Chondrocyte (in vitro differentiated cells): ENCODE measurements around the gene PPP1R14C. TPM values are rescaled to one million over a fixed set of nuclear protein-coding genes. Genes with fewer than 3 reads are reported as not detected.

Experiments
- DNase-seq: peaks from one replicate; pipeline ENCODE4 v3.0.0; 2021; ENCODE audit warnings: mixed read lengths, low spot score
- H3K27ac Mint-ChIP-seq: one replicate; pipeline ENCODE4 v1.8.0; 2021; ENCODE audit warnings: mild to moderate bottlenecking, moderate library complexity, mixed read lengths; ENCODE audit not compliant: unreplicated experiment
- H3K27me3 Mint-ChIP-seq: 2 replicates; pipeline ENCODE4 v1.8.0; 2021; ENCODE audit warnings: low read depth, mixed read lengths
- H3K36me3 Mint-ChIP-seq: 2 replicates; pipeline ENCODE4 v1.8.0; 2021; ENCODE audit warnings: low read depth, mixed read lengths
- H3K4me1 Mint-ChIP-seq: 2 replicates; pipeline ENCODE4 v1.8.0; 2021; ENCODE audit warnings: low read depth, mild to moderate bottlenecking, mixed read lengths
- H3K4me3 Mint-ChIP-seq: one replicate; pipeline ENCODE4 v1.8.0; 2021; ENCODE audit warnings: mild to moderate bottlenecking, moderate library complexity, mixed read lengths; ENCODE audit not compliant: unreplicated experiment
- H3K9me3 Mint-ChIP-seq: 2 replicates; pipeline ENCODE4 v1.8.0; 2021; ENCODE audit warnings: low read depth, mixed read lengths
- CTCF ChIP-seq: fragments of 200-600 bp; sonication (generic); IDR thresholded peaks from 2 replicates; pipeline ENCODE4 v1.5.0; 2021; ENCODE audit warnings: antibody characterized with exemption, mild to moderate bottlenecking, moderate library complexity
- total RNA-seq: library from RNA; stranded (reverse); gene quantifications from 3 replicates; pipeline ENCODE4 v1.2.1, GENCODE V29; 2021

The PPP1R14C gene
- total RNA-seq, 1 donor from 2014 or later, result 3.4 TPM

- Mint-ChIP-seq H3K4me3 (no peak overlapping the region), H3K9me3 (peaks cover 9% of the 10 kb centered on the region), H3K27me3 (peaks cover 7% of the 10 kb centered on the region), H3K4me1 (peaks cover 14% of the 10 kb centered on the region), H3K36me3 (no peaks in the 10 kb centered on the region), H3K27ac (no peak overlapping the region)
- TF ChIP-seq CTCF, result no peak
- DNase-seq, result no peak
Measured at GRCh38 chr6:150290429-150290828, 147.6 kb downstream of the PPP1R14C start.

- no peak for DNase-seq
- peaks cover 20% of the 10 kb centered on the region for H3K4me1 Mint-ChIP-seq
- no peaks in the 10 kb centered on the region for H3K36me3 Mint-ChIP-seq
- TF ChIP-seq CTCF, result no peak
- no peak overlapping the region for H3K4me3 Mint-ChIP-seq
- H3K9me3 Mint-ChIP-seq, result peaks cover under 1% of the 10 kb centered on the region
- peaks cover 5% of the 10 kb centered on the region for H3K27me3 Mint-ChIP-seq
- no peak overlapping the region for H3K27ac Mint-ChIP-seq
Measured at GRCh38 chr6:150291968-150292710, 149.3 kb downstream of the PPP1R14C start.

GRCh38 chr6:150293019-150293418 lies 150.2 kb downstream of the PPP1R14C start:
- no peak for TF ChIP-seq CTCF
- Mint-ChIP-seq H3K4me1 (peaks cover 29% of the 10 kb centered on the region), H3K4me3 (no peak overlapping the region), H3K27me3 (peaks cover 5% of the 10 kb centered on the region), H3K36me3 (peaks cover 3% of the 10 kb centered on the region), H3K27ac (peak overlapping the region; percentile 77), H3K9me3 (peaks cover 6% of the 10 kb centered on the region)
- DNase-seq, result no peak

GRCh38 chr6:150293423-150294173 lies 150.8 kb downstream of the PPP1R14C start:
- peaks cover 5% of the 10 kb centered on the region for H3K27me3 Mint-ChIP-seq
- H3K4me1 Mint-ChIP-seq, result peaks cover 32% of the 10 kb centered on the region
- H3K27ac Mint-ChIP-seq, result peak overlapping the region; percentile 77
- H3K36me3 Mint-ChIP-seq, result peaks cover 3% of the 10 kb centered on the region
- H3K4me3 Mint-ChIP-seq, result no peak overlapping the region
- no peak for TF ChIP-seq CTCF
- H3K9me3 Mint-ChIP-seq, result peaks cover 6% of the 10 kb centered on the region
- no peak for DNase-seq

GRCh38 chr6:150296890-150297289 lies 154.0 kb downstream of the PPP1R14C start:
- TF ChIP-seq CTCF, result no peak
- Mint-ChIP-seq H3K9me3 (peaks cover 6% of the 10 kb centered on the region), H3K27me3 (no peaks in the 10 kb centered on the region), H3K27ac (peak overlapping the region; percentile 97), H3K4me3 (no peak overlapping the region), H3K4me1 (peaks cover 36% of the 10 kb centered on the region), H3K36me3 (peaks cover 3% of the 10 kb centered on the region)
- no peak for DNase-seq
